Nephron progenitor cell (in vitro differentiated cells): ENCODE results near the gene GLI2.

Experiments
- DNase-seq: peaks from one replicate; pipeline ENCODE4 v3.0.0; 2021
- H3K27ac Mint-ChIP-seq: 2 replicates; pipeline ENCODE4 v1.8.0; 2021; ENCODE audit warnings: mild to moderate bottlenecking, moderate library complexity, mixed read lengths
- H3K27me3 Mint-ChIP-seq: 2 replicates; pipeline ENCODE4 v1.8.0; 2021; ENCODE audit warnings: mild to moderate bottlenecking, low read depth, mixed read lengths; ENCODE audit not compliant: poor library complexity
- H3K36me3 Mint-ChIP-seq: 2 replicates; pipeline ENCODE4 v1.8.0; 2021; ENCODE audit warnings: low read depth, mixed read lengths
- H3K4me1 Mint-ChIP-seq: 2 replicates; pipeline ENCODE4 v1.8.0; 2021; ENCODE audit warnings: mixed read lengths
- H3K4me3 Mint-ChIP-seq: 2 replicates; pipeline ENCODE4 v1.8.0; 2021; ENCODE audit warnings: mild to moderate bottlenecking, moderate library complexity, mixed read lengths
- H3K9me3 Mint-ChIP-seq: 2 replicates; pipeline ENCODE4 v1.8.0; 2021; ENCODE audit warnings: mild to moderate bottlenecking, moderate library complexity, mixed read lengths
- CTCF ChIP-seq: fragments of 200-600 bp; sonication (generic); IDR thresholded peaks from 2 replicates; pipeline ENCODE4 v1.5.0; 2021; ENCODE audit warnings: antibody characterized with exemption

The GLI2 gene

GRCh38 chr2:120783969-120784372 is 48.3 kb downstream of the GLI2 start:
- Mint-ChIP-seq H3K36me3 (no peaks in the 10 kb centered on the region), H3K4me1 (peaks cover 72% of the 10 kb centered on the region), H3K4me3 (no peak overlapping the region), H3K9me3 (no peaks in the 10 kb centered on the region), H3K27ac (no peak overlapping the region), H3K27me3 (peaks cover 11% of the 10 kb centered on the region)
- TF ChIP-seq CTCF, result no peak
- DNase-seq, result no peak
